Neuronal stem cell (in vitro differentiated cells): Measurements from ENCODE around the gene LSM11.
A peak's percentile ranks its signal among the peaks of the same experiment; 100 is the strongest.
"Not testable (repeated sequence)": the region's sequence is repeated elsewhere in the genome, so short reads cannot be mapped to it uniquely, and the experiment has no call there.

Experiments used
- DNase-seq: peaks from one replicate; pipeline ENCODE4 v3.0.0-alpha.2; 2013; ENCODE audit warnings: low spot score
- H2AFZ ChIP-seq: one replicate; pipeline ENCODE4 v1.6.1; 2013; ENCODE audit warnings: mild to moderate bottlenecking, low read length, inconsistent platforms
- H2AK5ac ChIP-seq: 2 replicates; pipeline ENCODE4 v1.6.1; 2013; ENCODE audit warnings: low read depth, mild to moderate bottlenecking, inconsistent platforms, low read length, moderate library complexity, mixed read lengths
- H2BK120ac ChIP-seq: 2 replicates; pipeline ENCODE4 v1.6.1; 2013; ENCODE audit warnings: low read depth, mild to moderate bottlenecking, inconsistent platforms, low read length, moderate library complexity, mixed read lengths
- H2BK12ac ChIP-seq: one replicate; pipeline ENCODE4 v1.6.1; 2013; ENCODE audit warnings: low read length, inconsistent platforms
- H2BK15ac ChIP-seq: 2 replicates; pipeline ENCODE4 v1.6.1; 2013; ENCODE audit warnings: mild to moderate bottlenecking, low read length, inconsistent platforms, mixed read lengths
- H2BK5ac ChIP-seq: one replicate; pipeline ENCODE4 v1.6.1; 2013; ENCODE audit warnings: inconsistent platforms, mild to moderate bottlenecking, low read length, moderate library complexity
- H3K14ac ChIP-seq: one replicate; pipeline ENCODE4 v1.6.1; 2013; ENCODE audit warnings: low read length, inconsistent platforms
- H3K18ac ChIP-seq: 2 replicates; pipeline ENCODE4 v1.6.1; 2013; ENCODE audit warnings: low read length, inconsistent platforms
- H3K23ac ChIP-seq: 2 replicates; pipeline ENCODE4 v1.6.1; 2013; ENCODE audit warnings: low read depth, mild to moderate bottlenecking, mixed read lengths, low read length, inconsistent platforms; ENCODE audit not compliant: poor library complexity
- H3K27ac ChIP-seq: replicated peaks from 3 replicates; pipeline ENCODE4 v1.5.1; 2013; ENCODE audit warnings: low read length, inconsistent platforms
- H3K27me3 ChIP-seq, 3 experiments: 2 replicates each; pipeline ENCODE4 v1.6.1; 2013; ENCODE audit warnings: low read length in 3 of 3, mild to moderate bottlenecking in 2 of 3, inconsistent platforms in 1 of 3, low read depth in 1 of 3, mixed read lengths in 1 of 3, moderate library complexity in 1 of 3; ENCODE audit not compliant: control insufficient read depth in 3 of 3, insufficient read depth in 3 of 3
- H3K36me3 ChIP-seq, 2 donors: replicated peaks in 1 of 2; 2 replicates each; pipeline ENCODE4 v1.6.1; 2013; ENCODE audit warnings: low read length in 2 of 2; ENCODE audit not compliant: control insufficient read depth in 2 of 2, insufficient read depth in 2 of 2
- H3K4ac ChIP-seq: 2 replicates; pipeline ENCODE4 v1.6.1; 2013; ENCODE audit warnings: inconsistent platforms, mild to moderate bottlenecking, low read length, moderate library complexity
- H3K4me1 ChIP-seq, 2 donors: 1 replicate in 1 of 2; 2 replicates in 1 of 2; pipeline ENCODE4 v1.6.1; 2013; ENCODE audit warnings: low read length in 2 of 2, low read depth in 1 of 2; ENCODE audit not compliant: control insufficient read depth in 2 of 2, insufficient read depth in 1 of 2
- H3K4me2 ChIP-seq: one replicate; pipeline ENCODE4 v1.6.1; 2013; ENCODE audit warnings: mild to moderate bottlenecking, low read length, inconsistent platforms; ENCODE audit not compliant: insufficient read depth, poor library complexity, severe bottlenecking
- H3K4me3 ChIP-seq, 2 donors: 2 replicates each; pipeline ENCODE4 v1.5.1; 2013; ENCODE audit warnings: low read length in 2 of 2, mild to moderate bottlenecking in 2 of 2, inconsistent platforms in 1 of 2, moderate library complexity in 1 of 2
- H3K79me1 ChIP-seq: one replicate; pipeline ENCODE4 v1.6.1; 2013; ENCODE audit warnings: low read depth, mild to moderate bottlenecking, inconsistent platforms, low read length, moderate library complexity
- H3K9ac ChIP-seq: one replicate; pipeline ENCODE4 v1.6.1; 2013; ENCODE audit warnings: mild to moderate bottlenecking, low read depth, low read length, inconsistent platforms; ENCODE audit not compliant: poor library complexity
- H3K9me3 ChIP-seq, 2 donors: replicated peaks in 1 of 2; 2 replicates each; pipeline versions ENCODE3 to v1.6.1; 2013; ENCODE audit warnings: low read length in 2 of 2, mild to moderate bottlenecking in 2 of 2, inconsistent platforms in 1 of 2, low read depth in 1 of 2, mixed read lengths in 1 of 2, moderate library complexity in 1 of 2; ENCODE audit not compliant: control insufficient read depth in 2 of 2, insufficient read depth in 1 of 2
- H4K8ac ChIP-seq: one replicate; pipeline ENCODE4 v1.6.1; 2013; ENCODE audit warnings: low read depth, mild to moderate bottlenecking, inconsistent platforms, low read length, moderate library complexity
- H4K91ac ChIP-seq: one replicate; pipeline ENCODE4 v1.6.1; 2013; ENCODE audit warnings: low read length, low read depth, mild to moderate bottlenecking, inconsistent platforms; ENCODE audit not compliant: poor library complexity
- WGBS, 2 donors: extraction: QIAGEN DNeasy Blood & Tissue Kit; methylation state at CpG; one replicate each; pipeline ENCODE4 v1.1.7; 2013; ENCODE audit warnings: missing lambda C conversion rate in 2 of 2, mixed read lengths in 1 of 2; ENCODE audit not compliant: insufficient read length in 2 of 2, insufficient replicate concordance in 1 of 2; ENCODE audit errors: extremely low coverage in 2 of 2; 5-methylcytosine and 5-hydroxymethylcytosine counted together

Gene LSM11

GRCh38 chr5:157727858-157728257, 15.7 kb upstream of the LSM11 start:
- H3K4ac ChIP-seq, H2BK15ac ChIP-seq, H3K79me1 ChIP-seq, H3K9ac ChIP-seq, H3K4me1 ChIP-seq, H4K91ac ChIP-seq, DNase-seq, H2BK5ac ChIP-seq, H3K9me3 ChIP-seq, H3K18ac ChIP-seq, H3K4me2 ChIP-seq, H3K4me3 ChIP-seq, H2BK120ac ChIP-seq, H3K36me3 ChIP-seq, H3K27me3 ChIP-seq, H2BK12ac ChIP-seq, H3K14ac ChIP-seq, H3K23ac ChIP-seq, H2AK5ac ChIP-seq, H4K8ac ChIP-seq, H3K27ac ChIP-seq, H2AFZ ChIP-seq: not testable (repeated sequence)
- no CpG with 5 or more reads among the region's 1 CpG for WGBS, 2 donors

- no peak overlapping the region for H3K4ac ChIP-seq
- no peak overlapping the region for H3K27ac ChIP-seq
- H2BK12ac ChIP-seq, result no peak overlapping the region
- no peak overlapping the region for H3K9ac ChIP-seq
- no peak overlapping the region for H2BK15ac ChIP-seq
- H2AFZ ChIP-seq, result no peak overlapping the region
- H3K9me3 ChIP-seq, result no peaks in the 10 kb centered on the region
- H3K14ac ChIP-seq, result no peak overlapping the region
- no peak overlapping the region for H4K8ac ChIP-seq
- H4K91ac ChIP-seq, result no peak overlapping the region
- no peaks in the 10 kb centered on the region for H3K4me1 ChIP-seq
- H3K79me1 ChIP-seq, result no peaks in the 10 kb centered on the region
- no peak overlapping the region for H3K4me2 ChIP-seq
- no peak overlapping the region for H3K23ac ChIP-seq
- no peak overlapping the region for H2BK120ac ChIP-seq
- no peak for DNase-seq
- H3K27me3 ChIP-seq, result no peaks in the 10 kb centered on the region
- no peak overlapping the region for H3K4me3 ChIP-seq
- H3K18ac ChIP-seq, result no peak overlapping the region
- no peak overlapping the region for H2AK5ac ChIP-seq
- H2BK5ac ChIP-seq, result no peak overlapping the region
- H3K36me3 ChIP-seq, result peaks cover 3 to 16% of the 10 kb centered on the region in 2 donors
Observed at GRCh38 chr5:157729858-157730257, 13.7 kb upstream of the LSM11 start.

GRCh38 chr5:157730900-157731271, 12.6 kb upstream of the LSM11 start:
- no peak overlapping the region for H3K27ac ChIP-seq
- H4K8ac ChIP-seq, result no peak overlapping the region
- no peaks in the 10 kb centered on the region for H3K79me1 ChIP-seq

GRCh38 chr5:157731272-157732129, 12.0 kb upstream of the LSM11 start, which contains the start of gene THG1L:
Gene THG1L (plus strand): TSS chr5:157731420. CDS start chr5:157731441, 21 bp downstream.
- no peak within 1 kb of the TSS for H3K23ac ChIP-seq
- H3K36me3 ChIP-seq, result peaks cover 5 to 29% of the 10 kb centered on the region in 2 donors
- no peak within 1 kb of the TSS for H2BK12ac ChIP-seq
- no peak within 1 kb of the TSS for H2AK5ac ChIP-seq
- H2BK15ac ChIP-seq, result no peak within 1 kb of the TSS
- H4K8ac ChIP-seq, result no peak within 1 kb of the TSS
- H3K27me3 ChIP-seq, result no peaks in the 10 kb centered on the region
- peak; percentile 97 for DNase-seq
- H3K4me2 ChIP-seq, result peak within 1 kb of the TSS; percentile 66
- H2AFZ ChIP-seq, result peak within 1 kb of the TSS; percentile 88
- H2BK5ac ChIP-seq, result no peak within 1 kb of the TSS
- peak within 1 kb of the TSS; percentile 74 to 94 for H3K4me3 ChIP-seq
- no peak within 1 kb of the TSS for H3K4ac ChIP-seq
- H3K14ac ChIP-seq, result no peak within 1 kb of the TSS
- no peaks in the 10 kb centered on the region for H3K9me3 ChIP-seq
- no CpG with 5 or more reads among the region's 47 CpGs for WGBS, 2 donors
- peak within 1 kb of the TSS; percentile 86 for H3K18ac ChIP-seq
- H4K91ac ChIP-seq, result no peak within 1 kb of the TSS
- no peak within 1 kb of the TSS for H2BK120ac ChIP-seq
- peak within 1 kb of the TSS; percentile 83 for H3K27ac ChIP-seq
- no peaks in the 10 kb centered on the region for H3K4me1 ChIP-seq
- H3K9ac ChIP-seq, result peak within 1 kb of the TSS; percentile 79
- H3K79me1 ChIP-seq, result no peaks in the 10 kb centered on the region

More at GRCh38 chr5:157730900-157731271, 12.6 kb upstream of the LSM11 start:
- no peak overlapping the region for H3K4me2 ChIP-seq
- no peak overlapping the region for H2BK5ac ChIP-seq
- H2BK12ac ChIP-seq, result no peak overlapping the region
- peak overlapping the region; percentile 74 to 94 for H3K4me3 ChIP-seq
- no peak overlapping the region for H2BK15ac ChIP-seq
- H3K4me1 ChIP-seq, result no peaks in the 10 kb centered on the region
- H3K18ac ChIP-seq, result no peak overlapping the region
- no CpG with 5 or more reads among the region's 5 CpGs for WGBS, 2 donors
- no peak overlapping the region for H3K23ac ChIP-seq
- no peak overlapping the region for H4K91ac ChIP-seq
- no peak overlapping the region for H3K9ac ChIP-seq
- DNase-seq, result no peak
- H2AFZ ChIP-seq, result peak overlapping the region; percentile 88
- H2AK5ac ChIP-seq, result no peak overlapping the region
- H2BK120ac ChIP-seq, result no peak overlapping the region
- H3K27me3 ChIP-seq, result no peaks in the 10 kb centered on the region
- H3K4ac ChIP-seq, result no peak overlapping the region
- no peaks in the 10 kb centered on the region for H3K9me3 ChIP-seq
- H3K36me3 ChIP-seq, result peaks cover 5 to 24% of the 10 kb centered on the region in 2 donors
- H3K14ac ChIP-seq, result no peak overlapping the region
